GM18517 (cell line): ENCODE data around the gene HS3ST5.

ENCODE experiments used
- ATAC-seq: cut with Tn5 transposase; IDR thresholded peaks from one replicate; pipeline ENCODE4 v1.9.1; 2021; ENCODE audit warnings: mild to moderate bottlenecking, moderate library complexity; ENCODE audit not compliant: unreplicated experiment

The HS3ST5 gene

GRCh38 chr6:114202389-114202788 is 140.4 kb downstream of the HS3ST5 start:
- ATAC-seq = no peak

- no peak for ATAC-seq
Measured at GRCh38 chr6:114200891-114201290, 141.9 kb downstream of the HS3ST5 start.

- ATAC-seq = no peak
Measured at GRCh38 chr6:114195631-114196403, 147.0 kb downstream of the HS3ST5 start.

DNA sequence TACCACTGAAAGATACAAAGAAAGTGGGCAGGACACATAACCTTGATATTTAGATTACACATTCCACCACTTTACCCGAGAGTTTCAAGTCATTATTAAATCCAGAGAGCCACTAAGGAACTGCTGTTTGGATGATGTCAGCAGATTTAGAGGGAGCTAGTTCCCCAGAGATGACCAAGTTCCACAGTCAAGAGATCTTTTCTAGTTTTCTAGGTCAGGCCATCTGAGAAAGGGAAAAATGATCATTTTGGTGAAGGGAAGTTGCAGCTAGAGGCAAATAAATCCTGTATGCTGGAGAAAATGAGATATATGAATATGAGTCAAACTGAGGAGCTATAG is 147.8 kb downstream of the HS3ST5 start:
- no peak for ATAC-seq

DNA sequence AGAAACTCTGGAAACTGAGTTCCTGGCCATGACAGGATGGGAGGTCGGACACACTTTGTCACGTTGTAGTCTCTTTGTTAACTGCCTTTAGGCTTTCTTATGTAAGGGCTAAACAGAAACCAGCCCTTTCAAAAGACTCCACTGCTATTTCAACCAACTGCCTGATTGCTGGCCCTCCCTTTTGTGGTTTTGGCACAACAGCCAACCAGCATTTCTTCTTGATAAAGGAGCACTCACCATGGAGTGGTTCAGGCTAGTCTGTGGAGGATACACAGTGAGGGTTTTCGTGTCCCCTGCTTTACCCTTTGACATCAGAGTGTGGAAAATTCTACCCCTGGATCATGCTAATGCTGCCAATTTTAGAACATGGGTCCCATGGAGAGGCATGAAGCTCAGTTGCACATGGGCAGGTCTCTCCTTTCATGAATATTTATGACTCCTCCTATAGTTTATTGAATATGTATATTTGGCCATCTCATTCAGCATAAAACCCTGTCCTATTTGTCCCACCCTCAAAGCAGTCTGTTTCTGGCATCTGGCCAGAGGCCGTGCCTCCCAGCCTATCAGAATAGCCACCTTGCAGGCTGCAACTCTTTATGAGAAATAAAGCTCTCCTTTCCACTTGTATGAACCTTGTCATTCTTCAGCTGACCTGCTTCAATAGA is 148.3 kb downstream of the HS3ST5 start:
- ATAC-seq = no peak

DNA sequence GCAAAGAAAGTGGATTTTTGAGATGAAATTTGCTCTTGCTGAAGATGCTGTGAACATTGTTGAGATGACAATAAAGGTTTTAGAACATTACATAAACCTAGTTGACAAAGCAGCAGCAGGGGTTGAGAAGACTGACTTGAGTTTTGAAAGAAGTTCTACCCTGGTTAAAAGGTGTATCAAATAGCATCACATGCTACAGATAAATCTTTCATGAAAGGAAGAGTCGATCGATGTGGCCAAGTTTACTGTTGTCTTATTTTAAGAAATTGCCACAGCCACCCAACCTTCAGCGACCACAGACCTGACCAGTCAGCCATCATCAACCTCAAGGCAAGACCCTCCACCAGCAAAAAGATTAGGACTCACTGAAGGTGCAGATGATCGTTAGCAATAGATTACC is 155.3 kb downstream of the HS3ST5 start:
- ATAC-seq = no peak

DNA sequence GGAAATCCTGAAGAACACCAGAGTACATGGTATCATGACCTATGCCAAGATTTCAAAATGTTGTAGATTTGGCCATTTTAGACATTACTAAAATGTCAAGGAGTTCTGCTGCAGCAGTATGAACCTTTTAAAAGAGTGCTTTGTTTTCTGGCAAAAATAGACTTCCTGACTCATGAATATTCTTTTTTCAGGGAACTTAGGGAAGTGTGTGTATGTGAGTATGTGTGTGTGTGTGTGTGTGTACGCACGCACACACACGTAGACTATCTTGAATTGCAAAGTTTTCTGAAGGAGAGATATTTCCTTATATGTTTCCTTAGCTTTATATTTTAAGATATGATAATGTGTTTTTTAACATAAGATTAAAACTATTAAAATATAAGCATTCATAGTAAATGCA is 161.2 kb downstream of the HS3ST5 start:
- ATAC-seq = no peak

DNA sequence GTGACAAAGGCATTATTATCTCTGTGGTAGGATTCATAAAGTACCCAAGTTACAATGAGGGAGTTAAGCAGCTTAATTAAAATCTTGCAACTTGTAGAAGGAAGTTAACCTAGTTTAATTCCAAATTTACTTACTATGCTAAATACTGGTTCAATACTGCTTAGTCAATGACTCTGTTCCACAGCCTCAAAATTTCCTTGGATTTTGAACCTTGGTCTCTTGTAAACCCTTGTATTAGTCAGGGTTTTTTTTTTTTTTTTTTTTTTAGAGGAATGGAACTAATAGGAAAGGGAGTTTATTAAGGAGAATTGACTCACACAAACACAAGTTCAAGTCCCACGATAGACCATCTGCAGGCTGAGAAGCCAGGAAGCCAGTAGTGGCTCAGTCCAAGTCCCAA is 163.4 kb downstream of the HS3ST5 start:
- no peak for ATAC-seq

DNA sequence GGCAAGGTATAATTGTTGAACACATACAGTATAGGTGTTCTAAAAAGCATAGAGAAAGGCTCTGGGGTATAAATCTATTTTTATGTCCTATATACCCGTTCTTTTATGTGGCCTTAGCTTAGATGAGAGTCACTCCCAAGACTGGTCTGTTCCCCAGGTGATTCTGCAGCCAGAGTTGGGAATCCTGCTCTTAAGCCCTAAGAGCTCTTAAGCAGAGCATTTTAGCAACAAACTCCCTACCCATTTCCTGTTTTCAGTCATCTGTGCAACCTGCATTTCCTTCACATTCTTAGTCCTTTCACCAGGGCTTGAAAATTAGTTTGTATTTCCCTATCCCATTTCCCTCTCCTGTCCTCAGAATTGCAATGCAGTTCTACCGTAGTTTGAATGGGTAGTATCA is 166.1 kb downstream of the HS3ST5 start:
- no peak for ATAC-seq

DNA sequence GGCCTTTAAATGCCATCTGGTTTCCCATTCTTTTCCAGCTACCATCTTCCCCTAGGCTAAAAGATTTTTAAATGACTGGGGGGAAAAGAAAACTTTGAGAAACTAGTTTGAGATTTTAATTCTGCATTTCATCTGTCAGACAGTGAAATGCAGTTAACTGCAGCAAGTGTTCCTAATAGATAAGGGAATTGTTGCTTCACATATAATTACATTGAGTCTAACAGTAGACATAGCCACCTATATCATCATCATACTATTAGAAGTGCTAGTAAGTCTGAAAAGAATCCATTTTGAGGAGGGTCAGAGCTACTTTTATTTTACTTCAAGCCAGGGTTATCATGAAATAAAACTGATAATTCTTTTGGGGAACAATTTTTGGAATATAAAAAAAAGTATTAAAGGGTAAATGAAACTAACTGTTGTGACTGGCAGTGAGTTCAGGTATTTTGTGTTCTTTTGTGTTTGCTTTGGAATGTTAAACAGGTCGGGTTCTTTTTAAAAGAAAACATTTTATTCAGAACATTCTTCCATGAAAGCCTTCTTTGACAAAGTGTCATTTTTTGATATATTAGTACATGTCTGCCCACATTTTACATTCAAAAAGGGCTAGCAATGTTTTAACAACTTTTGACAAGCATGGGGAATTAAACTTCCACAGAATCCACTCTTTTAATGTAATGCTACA is 170.1 kb downstream of the HS3ST5 start:
- ATAC-seq = no peak

DNA sequence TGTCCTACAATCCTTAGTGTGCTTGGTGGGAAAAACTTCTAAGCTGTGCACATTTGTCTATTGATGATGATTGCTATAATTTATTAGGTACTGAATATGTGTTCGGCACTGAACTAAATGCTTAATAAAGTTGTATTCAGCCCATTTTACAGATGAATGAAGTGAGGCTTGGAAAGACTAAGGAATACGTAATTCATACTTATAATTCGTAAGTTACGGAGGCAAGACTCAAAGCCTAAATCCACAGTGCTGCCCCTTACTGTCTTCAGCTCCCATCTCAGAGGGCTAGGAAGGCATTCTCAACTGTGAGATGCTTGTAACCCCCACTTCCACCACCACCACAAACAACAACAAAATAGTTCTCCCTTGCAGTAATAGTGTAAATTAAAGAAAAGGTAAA is 171.3 kb downstream of the HS3ST5 start:
- no peak for ATAC-seq

DNA sequence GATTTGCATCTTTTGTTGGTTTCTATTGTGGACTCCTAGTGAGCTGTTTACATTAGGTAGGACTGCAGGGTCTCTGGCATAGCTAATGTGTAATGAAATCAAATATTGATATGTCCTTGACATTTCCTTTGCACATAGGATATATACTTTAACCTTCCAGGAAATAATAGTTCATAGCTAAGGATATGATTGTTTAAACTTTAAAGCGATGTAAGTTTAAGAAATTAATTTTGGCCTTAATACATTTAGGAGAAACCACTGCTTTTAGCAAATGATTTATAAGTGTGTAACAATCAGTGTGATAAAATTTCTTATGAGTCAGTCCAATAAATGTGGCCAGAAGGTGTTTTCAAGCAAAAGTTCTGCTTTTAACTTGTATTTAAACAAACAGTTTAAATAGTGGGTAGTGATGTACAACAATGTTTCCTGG is 171.8 kb downstream of the HS3ST5 start:
- no peak for ATAC-seq

GRCh38 chr6:114170372-114170771 is 172.5 kb downstream of the HS3ST5 start:
- ATAC-seq = no peak

- no peak for ATAC-seq
Measured at GRCh38 chr6:114169763-114170162, 173.1 kb downstream of the HS3ST5 start.

DNA sequence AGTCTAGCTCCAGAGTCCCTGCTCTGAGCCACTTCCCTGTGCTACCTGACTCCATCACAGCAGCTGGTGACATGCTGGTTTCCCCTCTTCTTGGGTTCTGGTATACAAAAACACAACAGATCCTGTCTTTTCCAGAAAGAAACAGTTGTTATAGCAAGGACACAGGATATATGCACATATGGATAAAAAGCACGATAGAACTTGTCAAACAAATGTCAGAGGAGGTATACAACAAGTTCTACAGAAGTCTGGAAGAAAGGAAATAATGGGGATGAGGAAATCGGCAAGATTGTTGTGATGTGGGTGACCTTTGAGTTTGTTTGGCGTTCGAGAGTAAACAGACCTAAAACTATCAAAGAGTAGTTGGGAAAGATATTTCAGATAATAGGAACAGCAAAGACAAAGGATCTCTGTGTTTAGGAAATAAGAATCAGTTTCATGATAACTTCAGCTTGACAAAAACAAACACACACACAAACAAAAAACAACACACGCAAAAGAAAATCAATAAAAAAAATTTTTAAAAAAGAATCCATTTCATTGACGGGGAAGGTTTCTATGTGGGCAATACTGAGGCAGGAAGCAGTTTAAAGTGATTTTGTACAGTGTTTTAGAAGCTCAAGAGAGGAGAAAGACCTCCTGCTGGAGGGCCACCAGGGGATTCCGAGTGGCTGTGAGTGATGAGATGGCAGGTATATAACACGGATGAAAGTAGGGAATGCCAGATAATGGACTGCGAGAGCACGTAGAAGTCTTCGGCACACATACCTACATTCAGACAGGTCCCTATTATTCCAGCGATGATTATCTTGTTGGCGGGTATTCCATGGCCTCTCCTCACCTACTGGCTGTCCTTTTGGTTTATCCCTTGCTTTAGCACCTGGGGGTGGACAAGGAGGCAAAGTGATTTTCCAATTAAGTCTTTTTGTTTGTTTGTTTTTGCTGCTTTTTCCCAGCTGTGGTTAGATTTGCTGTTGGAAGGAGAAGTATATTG is 174.9 kb downstream of the HS3ST5 start:
- ATAC-seq = no peak

- no peak for ATAC-seq
Measured at GRCh38 chr6:114164207-114164606, 178.6 kb downstream of the HS3ST5 start.

DNA sequence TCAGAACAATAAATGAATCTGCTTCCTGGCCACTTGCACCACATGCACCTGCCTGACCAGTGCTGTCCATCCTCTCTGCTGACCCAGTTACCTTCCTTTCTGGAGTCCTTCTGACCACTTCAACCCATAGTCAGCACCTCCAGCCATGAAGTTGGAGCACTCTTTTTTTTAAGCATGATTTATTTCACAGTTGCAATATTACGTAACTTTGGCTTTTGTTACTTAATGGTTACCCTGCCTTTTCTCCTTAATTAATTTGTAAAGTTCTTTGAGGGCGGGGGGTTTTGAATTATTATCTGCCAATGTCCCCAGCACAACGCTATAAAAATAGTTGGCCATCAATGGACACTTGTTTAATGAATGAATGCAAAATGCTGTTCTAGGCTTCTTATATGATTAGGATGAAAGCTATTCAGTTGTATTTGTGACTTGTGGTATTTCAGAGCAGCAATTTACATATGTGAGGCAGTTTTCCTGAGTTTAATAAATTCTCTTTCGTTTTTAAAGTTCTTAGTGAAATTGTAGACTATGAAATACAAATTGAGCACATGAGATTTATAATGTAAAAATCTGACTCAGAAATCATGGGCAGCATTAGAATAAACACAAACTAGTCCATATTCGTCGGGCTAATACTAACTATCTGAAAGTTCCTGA is 180.0 kb downstream of the HS3ST5 start:
- ATAC-seq = no peak

DNA sequence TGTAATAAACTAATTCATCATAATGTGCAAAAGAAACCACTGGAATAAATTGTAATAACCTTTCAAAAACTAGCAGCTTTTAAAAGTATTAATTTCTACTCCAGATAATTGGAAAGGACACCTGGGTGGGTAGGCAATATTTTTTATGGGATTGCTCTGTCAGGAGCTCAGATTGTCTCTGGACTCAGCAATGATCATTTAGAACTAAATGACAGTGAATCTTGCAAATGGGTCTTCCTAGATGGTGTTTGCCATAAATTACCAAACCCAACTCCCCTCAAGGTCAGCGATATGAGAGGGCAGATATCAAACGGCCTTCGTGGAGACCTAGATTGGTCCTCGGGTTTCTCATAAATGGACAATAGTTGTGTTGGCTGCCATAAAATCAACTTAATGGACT is 181.9 kb downstream of the HS3ST5 start:
- no peak for ATAC-seq

DNA sequence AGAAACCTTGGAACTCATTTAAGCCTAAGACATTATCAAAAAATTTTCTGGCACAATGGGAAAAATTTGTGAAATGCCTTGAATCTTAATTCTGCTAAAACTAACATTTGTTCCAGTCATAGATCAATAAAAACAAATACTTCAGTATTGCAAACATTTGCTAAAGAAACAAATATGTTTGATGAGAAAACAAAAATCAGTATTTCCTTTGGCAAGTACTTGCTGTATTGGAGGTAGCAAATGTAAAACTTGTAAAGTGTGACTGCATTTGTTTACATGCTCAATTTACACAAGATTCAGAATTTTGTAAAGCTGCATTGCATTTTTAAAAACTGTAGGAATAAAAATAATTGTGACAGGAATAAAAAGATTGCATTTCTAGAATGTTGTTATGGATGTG is 183.1 kb downstream of the HS3ST5 start:
- no peak for ATAC-seq
